GM23338 (cell line): ENCODE results near the gene LRRN4. TPM values are rescaled to one million over a fixed set of nuclear protein-coding genes. Genes with fewer than 3 reads are reported as not detected.
A peak's percentile ranks its signal among the peaks of the same experiment; 100 is the strongest.

Experiments
- ATAC-seq: fragments of 200-7000 bp; cut with Tn5 transposase; 3 replicates; pipeline ENCODE4 v1.9.1; 2020
- DNase-seq: peaks from one replicate; pipeline ENCODE4 v3.0.0-alpha.2; 2015; ENCODE audit warnings: low spot score
- H2AFZ ChIP-seq: fragments of 200-600 bp; sonication (generic); 2 replicates; pipeline ENCODE4 v1.8.0; 2016; ENCODE audit warnings: antibody characterized with exemption, mild to moderate bottlenecking, moderate library complexity
- H3F3A ChIP-seq: fragments of 200-600 bp; sonication (generic); replicated peaks from 2 replicates; pipeline ENCODE4 v1.8.0; 2017; ENCODE audit warnings: antibody characterized with exemption, mixed run types, low read depth
- H3K27ac ChIP-seq: fragments of 200-600 bp; sonication (generic); 2 replicates; pipeline ENCODE4 v1.6.1; 2016; ENCODE audit warnings: low read depth
- H3K27me3 ChIP-seq: fragments of 200-600 bp; sonication (generic); 2 replicates; pipeline ENCODE4 v1.8.0; 2016; ENCODE audit warnings: mild to moderate bottlenecking, mixed run types, moderate library complexity; ENCODE audit not compliant: insufficient read depth
- H3K36me3 ChIP-seq: fragments of 200-600 bp; sonication (generic); 2 replicates; pipeline ENCODE4 v1.8.0; 2016; ENCODE audit warnings: mild to moderate bottlenecking; ENCODE audit not compliant: insufficient read depth
- H3K4me1 ChIP-seq: fragments of 200-600 bp; sonication (generic); 2 replicates; pipeline ENCODE4 v1.8.0; 2016; ENCODE audit warnings: mild to moderate bottlenecking, moderate library complexity; ENCODE audit not compliant: insufficient read depth
- H3K4me2 ChIP-seq: fragments of 200-600 bp; sonication (generic); 2 replicates; pipeline ENCODE4 v1.7.1; 2017; ENCODE audit warnings: mixed run types
- H3K4me3 ChIP-seq: fragments of 200-600 bp; sonication (generic); 2 replicates; pipeline ENCODE4 v1.6.1; 2016; ENCODE audit warnings: mixed run types
- H3K79me2 ChIP-seq: fragments of 200-600 bp; sonication (generic); replicated peaks from 2 replicates; pipeline ENCODE4 v1.8.0; 2017; ENCODE audit warnings: mild to moderate bottlenecking; ENCODE audit not compliant: insufficient read depth
- H3K9me2 ChIP-seq: fragments of 200-600 bp; sonication (generic); 2 replicates; pipeline ENCODE4 v1.8.0; 2017; ENCODE audit not compliant: insufficient read depth
- H4K20me1 ChIP-seq: fragments of 200-600 bp; sonication (generic); replicated peaks from 2 replicates; pipeline ENCODE4 v1.8.0; 2017; ENCODE audit warnings: mild to moderate bottlenecking; ENCODE audit not compliant: insufficient read depth
- H3K27ac Mint-ChIP-seq: 2 replicates; pipeline ENCODE4 v1.8.0; 2020; ENCODE audit warnings: inconsistent platforms, mild to moderate bottlenecking, moderate library complexity, mixed read lengths
- H3K27me3 Mint-ChIP-seq: 3 replicates; pipeline ENCODE4 v1.8.0; 2022; ENCODE audit warnings: low read depth, mild to moderate bottlenecking, moderate library complexity, mixed read lengths, inconsistent platforms; ENCODE audit not compliant: insufficient read depth, poor library complexity
- H3K36me3 Mint-ChIP-seq: 3 replicates; pipeline ENCODE4 v1.8.0; 2021; ENCODE audit warnings: low read depth, mild to moderate bottlenecking, inconsistent platforms, moderate library complexity, mixed read lengths
- H3K4me1 Mint-ChIP-seq: 3 replicates; pipeline ENCODE4 v1.8.0; 2020; ENCODE audit warnings: mild to moderate bottlenecking, inconsistent platforms, mixed read lengths
- H3K4me3 Mint-ChIP-seq: 3 replicates; pipeline ENCODE4 v1.8.0; 2021; ENCODE audit warnings: moderate library complexity, mild to moderate bottlenecking, inconsistent platforms, mixed read lengths
- H3K9me3 Mint-ChIP-seq: 3 replicates; pipeline ENCODE4 v1.8.0; 2020; ENCODE audit warnings: moderate library complexity, mild to moderate bottlenecking, inconsistent platforms, mixed read lengths
- CREB1 ChIP-seq: fragments of 250-450 bp; sonication (Bioruptor Pico); IDR thresholded peaks from 2 replicates; pipeline ENCODE4 v1.5.0; 2020; ENCODE audit warnings: low read depth, mild to moderate bottlenecking, moderate library complexity
- EZH2 ChIP-seq: fragments of 200-600 bp; sonication (generic); IDR thresholded peaks from one replicate; pipeline ENCODE4 v1.8.0; 2017; ENCODE audit warnings: antibody characterized with exemption, mild to moderate bottlenecking, low read depth; ENCODE audit not compliant: unreplicated experiment
- EZH2phosphoT487 ChIP-seq: fragments of 200-600 bp; sonication (generic); IDR thresholded peaks from one replicate; pipeline ENCODE4 v1.8.1; 2018; ENCODE audit warnings: antibody characterized with exemption; ENCODE audit not compliant: unreplicated experiment
- JUNB ChIP-seq: IDR thresholded peaks from one replicate; pipeline ENCODE4 v1.6.1; 2016; ENCODE audit warnings: antibody characterized with exemption; ENCODE audit not compliant: unreplicated experiment
- NANOG ChIP-seq: IDR thresholded peaks from 2 replicates; pipeline ENCODE4 v1.6.1; 2016; ENCODE audit warnings: antibody characterized with exemption, borderline replicate concordance
- POLR2AphosphoS5 ChIP-seq: IDR thresholded peaks from 2 replicates; pipeline ENCODE4 v1.6.1; 2016; ENCODE audit warnings: antibody characterized with exemption, low read depth
- ZNF114 ChIP-seq: fragments of 250-450 bp; sonication (Bioruptor Pico); IDR thresholded peaks from 2 replicates; pipeline ENCODE4 v1.5.0; 2020; ENCODE audit warnings: mild to moderate bottlenecking, moderate library complexity
- ZNF331 ChIP-seq: fragments of 250-450 bp; sonication (Bioruptor Pico); IDR thresholded peaks from 2 replicates; pipeline ENCODE4 v1.5.0; 2020; ENCODE audit warnings: low read depth, mild to moderate bottlenecking, moderate library complexity
- polyA plus RNA-seq: library from polyadenylated mRNA; unstranded; fragments of >200 nt; fragmentation: Nextera tagmentation; extraction: Ambion mirVana; gene quantifications from 2 replicates; pipeline ENCODE4 v1.2.1, GENCODE V29; 2016
- total RNA-seq: library from RNA; depleted of rRNA; stranded (reverse); fragments of >200 nt; shearing (Covaris generic); gene quantifications from 2 replicates; pipeline ENCODE4 v1.2.3, GENCODE V29; 2014
- TF ChIP-seq, protein P1 (sequence below): IDR thresholded peaks from 2 replicates; pipeline ENCODE4 v1.6.1; 2016; ENCODE audit warnings: antibody characterized with exemption
- TF ChIP-seq, protein P2 (sequence below), 2 experiments: fragments of 200-600 bp in 1 of 2; sonication (generic) in 1 of 2; conservative IDR thresholded peaks; 2 replicates each; pipeline versions ENCODE4 v1.5.1 to v1.6.1; 2016 to 2017; ENCODE audit warnings: antibody characterized with exemption in 2 of 2, low read depth in 2 of 2, mild to moderate bottlenecking in 2 of 2, moderate library complexity in 1 of 2
- TF ChIP-seq, protein P3 (sequence below): fragments of 250-450 bp; sonication (Bioruptor Pico); IDR thresholded peaks from 2 replicates; pipeline ENCODE4 v1.5.0; 2020; ENCODE audit warnings: mild to moderate bottlenecking, moderate library complexity

Gene LRRN4
- total and polyA plus RNA-seq, 2 experiments from 2014 or later: 0.21 to 2.2 TPM

DNA sequence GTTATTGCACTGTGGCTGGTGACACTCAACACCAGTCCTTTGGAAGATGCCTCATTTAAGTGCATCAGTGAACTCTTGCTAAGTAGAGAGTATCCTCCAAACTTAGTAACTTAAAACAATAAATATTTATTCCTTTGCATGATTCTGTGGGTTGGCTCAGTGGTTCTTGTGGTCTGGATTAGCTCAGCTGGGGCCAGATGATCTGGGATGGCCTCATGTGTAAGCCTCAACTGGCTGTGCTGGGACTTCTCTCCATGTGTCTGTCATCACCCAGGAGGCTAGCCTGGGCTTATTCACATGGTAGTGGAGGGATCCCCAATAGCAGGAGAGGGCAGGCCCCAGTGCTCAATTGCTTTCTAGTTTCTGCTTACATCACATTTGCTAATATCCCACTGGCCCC, 8.3 kb downstream of the LRRN4 start (continued):
- no peak for TF ChIP-seq ZNF114 (CRISPR knock-in tag)
- no peak for TF ChIP-seq NANOG
- TF ChIP-seq, protein P1, sequence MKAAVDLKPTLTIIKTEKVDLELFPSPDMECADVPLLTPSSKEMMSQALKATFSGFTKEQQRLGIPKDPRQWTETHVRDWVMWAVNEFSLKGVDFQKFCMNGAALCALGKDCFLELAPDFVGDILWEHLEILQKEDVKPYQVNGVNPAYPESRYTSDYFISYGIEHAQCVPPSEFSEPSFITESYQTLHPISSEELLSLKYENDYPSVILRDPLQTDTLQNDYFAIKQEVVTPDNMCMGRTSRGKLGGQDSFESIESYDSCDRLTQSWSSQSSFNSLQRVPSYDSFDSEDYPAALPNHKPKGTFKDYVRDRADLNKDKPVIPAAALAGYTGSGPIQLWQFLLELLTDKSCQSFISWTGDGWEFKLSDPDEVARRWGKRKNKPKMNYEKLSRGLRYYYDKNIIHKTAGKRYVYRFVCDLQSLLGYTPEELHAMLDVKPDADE: no peak
- TF ChIP-seq CREB1 (CRISPR knock-in tag): no peak
- no peak for TF ChIP-seq ZNF331 (CRISPR knock-in tag)
- TF ChIP-seq JUNB: no peak
- no peak for TF ChIP-seq EZH2
- TF ChIP-seq, protein P2, sequence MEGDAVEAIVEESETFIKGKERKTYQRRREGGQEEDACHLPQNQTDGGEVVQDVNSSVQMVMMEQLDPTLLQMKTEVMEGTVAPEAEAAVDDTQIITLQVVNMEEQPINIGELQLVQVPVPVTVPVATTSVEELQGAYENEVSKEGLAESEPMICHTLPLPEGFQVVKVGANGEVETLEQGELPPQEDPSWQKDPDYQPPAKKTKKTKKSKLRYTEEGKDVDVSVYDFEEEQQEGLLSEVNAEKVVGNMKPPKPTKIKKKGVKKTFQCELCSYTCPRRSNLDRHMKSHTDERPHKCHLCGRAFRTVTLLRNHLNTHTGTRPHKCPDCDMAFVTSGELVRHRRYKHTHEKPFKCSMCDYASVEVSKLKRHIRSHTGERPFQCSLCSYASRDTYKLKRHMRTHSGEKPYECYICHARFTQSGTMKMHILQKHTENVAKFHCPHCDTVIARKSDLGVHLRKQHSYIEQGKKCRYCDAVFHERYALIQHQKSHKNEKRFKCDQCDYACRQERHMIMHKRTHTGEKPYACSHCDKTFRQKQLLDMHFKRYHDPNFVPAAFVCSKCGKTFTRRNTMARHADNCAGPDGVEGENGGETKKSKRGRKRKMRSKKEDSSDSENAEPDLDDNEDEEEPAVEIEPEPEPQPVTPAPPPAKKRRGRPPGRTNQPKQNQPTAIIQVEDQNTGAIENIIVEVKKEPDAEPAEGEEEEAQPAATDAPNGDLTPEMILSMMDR (conservative IDR thresholded peaks at IDR 0.05; ENCODE audit: low read depth in 2 of 2): no peak

DNA sequence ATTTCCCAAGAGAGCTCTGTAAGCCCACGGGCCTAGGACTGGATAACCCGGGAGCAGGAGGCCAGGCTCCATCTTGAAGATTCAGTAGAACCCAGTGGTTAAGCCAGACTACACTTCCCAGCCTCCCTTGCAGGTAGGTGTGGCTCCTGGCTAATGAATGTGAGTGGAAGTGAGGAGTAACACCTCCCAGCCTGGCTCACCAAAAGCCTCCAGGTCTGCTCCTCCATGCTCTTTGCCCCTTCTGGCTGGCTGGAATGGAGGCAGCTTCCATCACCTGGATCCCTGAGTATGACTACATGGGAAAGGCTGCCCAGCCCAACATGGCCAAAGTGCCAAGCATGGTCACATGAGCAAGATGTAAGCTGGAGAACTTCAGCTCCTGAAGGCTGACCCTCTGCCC, 9.7 kb downstream of the LRRN4 start:
- Histone ChIP-seq H3K9me2 (peaks cover 5% of the 10 kb centered on the region), H3K4me3 (no peak overlapping the region), H3F3A (no peaks in the 10 kb centered on the region), H3K27me3 (no peaks in the 10 kb centered on the region), H3K27ac (no peak overlapping the region), H3K79me2 (no peaks in the 10 kb centered on the region), H3K4me1 (no peaks in the 10 kb centered on the region), H2AFZ (no peak overlapping the region), H3K36me3 (peaks cover 3% of the 10 kb centered on the region; the same call in 1 of the 2 replicates), H4K20me1 (peaks cover 6% of the 10 kb centered on the region; the same call in 1 of the 2 replicates), H3K4me2 (no peak overlapping the region)
- Mint-ChIP-seq H3K27me3 (peaks cover 18% of the 10 kb centered on the region), H3K9me3 (no peaks in the 10 kb centered on the region), H3K27ac (no peak overlapping the region), H3K4me1 (peaks cover 2% of the 10 kb centered on the region; the same call in 1 of the 3 replicates), H3K36me3 (peaks cover 19% of the 10 kb centered on the region), H3K4me3 (no peak overlapping the region)
- peak; percentile 45 for DNase-seq
- ATAC-seq: peak; percentile 72
- no peak for TF ChIP-seq EZH2
- TF ChIP-seq JUNB: no peak
- TF ChIP-seq ZNF114 (CRISPR knock-in tag): no peak
- no peak for TF ChIP-seq CREB1 (CRISPR knock-in tag)
- TF ChIP-seq POLR2AphosphoS5: no peak
- TF ChIP-seq, protein P1: no peak
- no peak for TF ChIP-seq ZNF331 (CRISPR knock-in tag)
- TF ChIP-seq, protein P3, sequence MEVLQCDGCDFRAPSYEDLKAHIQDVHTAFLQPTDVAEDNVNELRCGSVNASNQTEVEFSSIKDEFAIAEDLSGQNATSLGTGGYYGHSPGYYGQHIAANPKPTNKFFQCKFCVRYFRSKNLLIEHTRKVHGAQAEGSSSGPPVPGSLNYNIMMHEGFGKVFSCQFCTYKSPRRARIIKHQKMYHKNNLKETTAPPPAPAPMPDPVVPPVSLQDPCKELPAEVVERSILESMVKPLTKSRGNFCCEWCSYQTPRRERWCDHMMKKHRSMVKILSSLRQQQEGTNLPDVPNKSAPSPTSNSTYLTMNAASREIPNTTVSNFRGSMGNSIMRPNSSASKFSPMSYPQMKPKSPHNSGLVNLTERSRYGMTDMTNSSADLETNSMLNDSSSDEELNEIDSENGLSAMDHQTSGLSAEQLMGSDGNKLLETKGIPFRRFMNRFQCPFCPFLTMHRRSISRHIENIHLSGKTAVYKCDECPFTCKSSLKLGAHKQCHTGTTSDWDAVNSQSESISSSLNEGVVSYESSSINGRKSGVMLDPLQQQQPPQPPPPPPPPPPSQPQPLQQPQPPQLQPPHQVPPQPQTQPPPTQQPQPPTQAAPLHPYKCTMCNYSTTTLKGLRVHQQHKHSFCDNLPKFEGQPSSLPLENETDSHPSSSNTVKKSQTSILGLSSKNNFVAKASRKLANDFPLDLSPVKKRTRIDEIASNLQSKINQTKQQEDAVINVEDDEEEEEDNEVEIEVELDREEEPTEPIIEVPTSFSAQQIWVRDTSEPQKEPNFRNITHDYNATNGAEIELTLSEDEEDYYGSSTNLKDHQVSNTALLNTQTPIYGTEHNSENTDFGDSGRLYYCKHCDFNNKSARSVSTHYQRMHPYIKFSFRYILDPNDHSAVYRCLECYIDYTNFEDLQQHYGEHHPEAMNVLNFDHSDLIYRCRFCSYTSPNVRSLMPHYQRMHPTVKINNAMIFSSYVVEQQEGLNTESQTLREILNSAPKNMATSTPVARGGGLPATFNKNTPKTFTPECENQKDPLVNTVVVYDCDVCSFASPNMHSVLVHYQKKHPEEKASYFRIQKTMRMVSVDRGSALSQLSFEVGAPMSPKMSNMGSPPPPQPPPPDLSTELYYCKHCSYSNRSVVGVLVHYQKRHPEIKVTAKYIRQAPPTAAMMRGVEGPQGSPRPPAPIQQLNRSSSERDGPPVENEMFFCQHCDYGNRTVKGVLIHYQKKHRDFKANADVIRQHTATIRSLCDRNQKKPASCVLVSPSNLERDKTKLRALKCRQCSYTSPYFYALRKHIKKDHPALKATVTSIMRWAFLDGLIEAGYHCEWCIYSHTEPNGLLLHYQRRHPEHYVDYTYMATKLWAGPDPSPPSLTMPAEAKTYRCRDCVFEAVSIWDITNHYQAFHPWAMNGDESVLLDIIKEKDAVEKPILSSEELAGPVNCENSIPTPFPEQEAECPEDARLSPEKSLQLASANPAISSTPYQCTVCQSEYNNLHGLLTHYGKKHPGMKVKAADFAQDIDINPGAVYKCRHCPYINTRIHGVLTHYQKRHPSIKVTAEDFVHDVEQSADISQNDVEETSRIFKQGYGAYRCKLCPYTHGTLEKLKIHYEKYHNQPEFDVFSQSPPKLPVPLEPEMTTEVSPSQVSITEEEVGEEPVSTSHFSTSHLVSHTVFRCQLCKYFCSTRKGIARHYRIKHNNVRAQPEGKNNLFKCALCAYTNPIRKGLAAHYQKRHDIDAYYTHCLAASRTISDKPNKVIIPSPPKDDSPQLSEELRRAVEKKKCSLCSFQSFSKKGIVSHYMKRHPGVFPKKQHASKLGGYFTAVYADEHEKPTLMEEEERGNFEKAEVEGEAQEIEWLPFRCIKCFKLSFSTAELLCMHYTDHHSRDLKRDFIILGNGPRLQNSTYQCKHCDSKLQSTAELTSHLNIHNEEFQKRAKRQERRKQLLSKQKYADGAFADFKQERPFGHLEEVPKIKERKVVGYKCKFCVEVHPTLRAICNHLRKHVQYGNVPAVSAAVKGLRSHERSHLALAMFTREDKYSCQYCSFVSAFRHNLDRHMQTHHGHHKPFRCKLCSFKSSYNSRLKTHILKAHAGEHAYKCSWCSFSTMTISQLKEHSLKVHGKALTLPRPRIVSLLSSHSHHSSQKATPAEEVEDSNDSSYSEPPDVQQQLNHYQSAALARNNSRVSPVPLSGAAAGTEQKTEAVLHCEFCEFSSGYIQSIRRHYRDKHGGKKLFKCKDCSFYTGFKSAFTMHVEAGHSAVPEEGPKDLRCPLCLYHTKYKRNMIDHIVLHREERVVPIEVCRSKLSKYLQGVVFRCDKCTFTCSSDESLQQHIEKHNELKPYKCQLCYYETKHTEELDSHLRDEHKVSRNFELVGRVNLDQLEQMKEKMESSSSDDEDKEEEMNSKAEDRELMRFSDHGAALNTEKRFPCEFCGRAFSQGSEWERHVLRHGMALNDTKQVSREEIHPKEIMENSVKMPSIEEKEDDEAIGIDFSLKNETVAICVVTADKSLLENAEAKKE (CRISPR knock-in tag): no peak
- no peak for TF ChIP-seq EZH2phosphoT487
